ENCODE results near the gene CCR3.
A peak's percentile ranks its signal among the peaks of the same experiment; 100 is the strongest.

The CCR3 gene

DNA sequence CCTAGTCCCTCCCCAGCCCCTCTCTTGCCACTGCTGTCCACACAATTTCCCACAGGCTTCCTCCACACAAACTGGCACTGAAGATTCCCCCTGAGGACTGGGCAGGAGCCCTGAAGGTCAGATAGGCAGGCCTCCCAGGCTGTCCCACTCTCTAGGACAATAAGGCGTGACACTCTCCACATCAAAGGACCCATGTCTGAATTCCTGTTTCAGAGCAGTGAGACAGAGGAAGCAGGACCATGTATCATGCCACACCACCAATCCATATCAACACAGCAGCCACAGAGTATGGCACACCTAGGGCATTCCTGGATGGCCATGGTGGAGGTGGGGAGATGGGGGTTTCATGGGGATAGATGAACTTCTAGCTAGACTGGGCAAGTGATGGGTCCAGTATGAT lies 20.3 kb upstream of the CCR3 start:
- no peak for DNase-seq

DNA sequence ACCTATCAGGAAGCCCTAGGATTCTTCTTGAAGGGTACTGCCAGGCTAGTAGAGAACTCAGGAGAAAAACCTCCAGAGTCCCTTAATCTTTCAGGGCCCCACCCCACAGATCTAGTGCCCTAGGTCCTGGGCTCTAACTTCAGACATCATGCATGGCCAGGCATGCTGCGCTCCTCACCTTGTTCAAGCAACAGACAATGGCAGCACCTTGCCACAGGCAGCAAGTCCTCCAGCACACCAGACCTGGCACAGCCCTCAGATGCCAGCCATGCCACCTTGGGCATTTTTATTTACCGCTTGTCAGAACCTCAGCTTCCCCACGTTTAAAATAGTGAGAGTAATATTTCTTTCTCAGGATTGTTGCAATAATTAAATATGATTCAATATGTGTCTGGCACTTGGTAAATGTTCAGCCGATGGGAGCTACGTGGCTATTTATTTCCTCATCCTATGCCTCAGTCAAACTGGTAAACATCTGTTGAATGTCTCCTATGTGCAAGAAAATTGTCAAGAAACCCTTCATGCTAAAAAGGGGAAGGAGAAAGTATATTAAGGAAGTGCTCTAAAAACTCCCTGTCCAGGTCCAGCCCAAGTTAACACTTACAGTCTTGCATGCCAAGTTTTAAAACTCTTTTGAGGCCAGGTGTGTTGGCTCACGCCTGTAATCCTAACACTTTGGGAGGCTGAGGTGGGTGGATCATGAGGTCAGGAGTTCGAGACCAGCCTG lies 19.7 kb upstream of the CCR3 start:
- no peak for DNase-seq

DNA sequence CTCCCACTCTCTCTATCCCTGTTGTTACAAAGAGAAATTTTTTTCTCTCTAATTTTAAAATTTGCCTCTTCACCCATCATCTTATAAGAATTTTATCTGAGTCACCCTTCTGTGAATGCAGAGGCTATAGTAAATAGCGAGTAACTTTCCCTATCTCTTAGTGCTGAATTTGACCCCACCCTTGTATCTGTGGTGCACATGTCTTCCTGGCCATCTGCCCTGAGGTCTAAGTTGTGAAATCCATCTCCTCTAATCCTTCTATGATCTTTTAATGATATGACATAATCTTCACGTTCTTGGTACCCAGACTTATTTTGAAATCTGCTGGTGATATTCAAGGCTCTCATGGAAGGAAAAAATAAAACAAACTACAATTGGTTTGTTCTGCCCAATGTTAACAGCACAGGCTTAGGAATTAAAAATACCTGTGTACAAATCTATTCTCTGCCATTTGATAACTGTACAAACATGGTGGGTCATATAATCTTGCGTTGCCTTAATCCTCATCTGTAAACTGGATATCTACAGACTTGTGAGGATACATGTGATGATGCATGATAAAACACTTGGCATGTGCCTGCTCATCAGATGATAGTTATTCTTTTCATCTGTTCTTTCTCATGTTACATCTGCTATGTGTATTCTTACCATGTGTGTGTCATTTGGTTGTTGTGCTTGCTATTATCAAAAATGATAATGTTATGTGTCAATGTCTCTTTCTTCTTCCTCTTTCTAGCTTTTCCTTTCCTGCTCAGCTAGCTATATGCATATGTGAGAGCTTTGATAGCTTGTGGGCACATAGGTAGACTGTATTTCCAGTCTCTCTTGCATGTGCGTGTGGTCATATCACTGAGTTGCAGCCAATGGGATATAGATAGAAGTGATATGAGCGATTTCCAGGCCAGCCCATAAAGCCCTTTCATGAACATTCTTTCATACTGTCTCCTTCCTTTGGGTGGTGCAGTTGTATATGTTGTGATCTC lies 13.7 kb upstream of the CCR3 start:
- DNase-seq, result peak; percentile 32

DNA sequence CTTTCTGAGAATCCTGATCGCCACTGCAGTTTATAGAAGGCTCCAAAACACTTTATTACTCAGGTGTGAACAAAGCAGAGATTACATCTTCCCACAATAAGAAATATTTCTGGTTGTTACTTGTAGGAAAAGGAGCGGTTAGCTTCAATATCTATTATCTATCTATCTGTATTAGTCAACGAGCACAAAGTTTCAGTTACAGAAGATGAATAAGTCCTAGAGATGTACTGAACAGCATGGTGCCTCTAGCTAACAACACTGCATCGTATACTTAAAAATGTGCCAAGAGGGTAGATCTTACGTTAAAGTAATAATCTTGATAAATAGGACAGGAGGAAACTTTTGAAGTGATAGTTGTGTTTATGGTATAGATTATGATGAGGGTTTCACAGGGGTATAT lies 10.9 kb upstream of the CCR3 start:
- DNase-seq, result no peak

DNA sequence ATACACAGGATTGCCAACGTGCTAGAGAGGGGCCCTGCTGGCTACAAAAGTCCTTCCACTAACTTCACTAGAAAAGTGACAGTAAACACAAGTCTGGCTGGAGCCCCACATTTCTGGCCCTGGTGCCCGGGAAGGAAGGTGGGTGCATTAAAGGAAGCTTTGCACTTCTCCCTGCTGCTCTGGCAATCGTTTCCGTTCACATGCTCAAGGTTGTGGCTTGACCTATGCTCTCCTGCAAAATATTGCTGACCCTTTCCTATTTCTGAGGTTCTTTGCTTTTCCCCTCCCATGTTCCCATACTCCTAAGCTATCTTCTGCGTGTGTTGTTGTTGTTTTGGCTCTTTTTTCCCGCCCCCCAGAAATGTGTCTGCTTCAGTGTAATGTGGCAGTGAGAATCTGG lies 9.1 kb upstream of the CCR3 start:
- no peak for DNase-seq

DNA sequence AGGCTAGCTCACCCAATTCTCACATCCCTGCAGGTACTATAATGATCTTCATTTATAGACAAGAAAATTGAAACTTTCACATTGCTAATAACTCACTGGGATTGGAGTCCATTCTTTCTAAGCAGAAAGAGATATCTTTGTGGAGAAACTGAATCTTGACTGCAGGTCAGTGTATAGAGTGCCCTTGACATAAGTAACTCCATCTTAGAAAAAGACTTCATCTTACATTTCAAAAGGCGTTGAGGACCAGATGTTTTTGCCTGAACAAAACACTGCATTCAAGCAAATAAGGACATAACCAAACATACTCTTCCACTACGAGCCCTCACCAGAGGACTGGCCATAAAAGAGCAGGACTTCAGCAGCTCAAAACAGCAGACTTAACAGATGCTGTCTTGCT lies 6.8 kb upstream of the CCR3 start:
- no peak for DNase-seq

DNA sequence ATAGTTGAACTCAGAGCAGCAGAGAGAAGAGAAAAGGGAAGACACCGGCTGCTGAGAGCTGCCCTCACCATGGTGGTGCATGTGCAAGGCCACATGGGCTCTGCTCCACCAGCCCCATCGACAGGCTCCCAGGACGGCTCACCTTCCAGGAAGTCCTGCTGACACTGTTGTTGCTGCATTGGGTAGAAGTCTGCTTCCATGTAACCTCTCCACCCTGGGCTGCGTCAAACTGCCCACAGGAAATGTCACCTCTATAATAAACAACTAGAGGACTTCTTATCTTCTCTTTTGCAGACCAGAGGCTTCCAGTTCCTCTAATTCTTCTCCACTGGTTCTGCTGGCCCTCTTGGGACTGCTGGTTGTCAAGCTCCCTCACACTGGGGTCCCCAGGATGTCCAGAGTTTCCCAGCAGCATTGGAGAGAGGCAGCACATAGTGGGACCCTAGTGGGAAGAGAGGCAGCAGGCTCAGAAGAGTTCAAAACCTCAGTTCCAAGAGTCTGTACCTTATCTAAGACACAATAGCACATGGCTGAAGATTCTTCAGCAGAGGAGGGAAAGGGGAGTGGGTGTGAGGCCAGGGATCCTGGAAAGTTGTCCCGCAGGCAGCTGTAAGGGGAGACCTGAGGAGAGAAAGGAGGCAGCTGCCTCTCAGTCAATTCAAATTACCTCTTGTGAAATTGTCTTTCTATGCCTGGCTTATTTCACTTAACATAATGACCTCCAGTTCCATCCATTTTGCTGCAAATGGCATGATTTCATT lies 5.8 kb upstream of the CCR3 start:
- DNase-seq, result no peak

DNA sequence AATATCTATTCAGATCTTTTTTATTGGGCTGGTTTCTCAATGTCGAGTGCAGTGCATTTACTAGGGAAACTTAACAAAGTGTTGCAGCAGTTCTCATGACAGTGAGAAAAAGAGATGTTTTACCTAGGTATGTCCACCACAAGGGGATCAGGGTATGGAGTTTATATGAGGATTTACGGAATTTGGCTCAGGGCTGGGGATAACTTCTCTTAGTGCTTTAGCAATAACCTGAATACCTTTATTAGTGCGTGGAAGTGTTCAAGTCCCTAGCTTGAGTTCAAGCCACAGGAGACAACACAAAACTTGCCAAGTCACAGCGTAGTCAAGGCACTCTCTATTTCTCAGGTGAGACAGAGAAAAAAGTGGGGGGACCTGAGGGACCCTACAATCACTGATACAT lies 3.9 kb upstream of the CCR3 start:
- no peak for DNase-seq

DNA sequence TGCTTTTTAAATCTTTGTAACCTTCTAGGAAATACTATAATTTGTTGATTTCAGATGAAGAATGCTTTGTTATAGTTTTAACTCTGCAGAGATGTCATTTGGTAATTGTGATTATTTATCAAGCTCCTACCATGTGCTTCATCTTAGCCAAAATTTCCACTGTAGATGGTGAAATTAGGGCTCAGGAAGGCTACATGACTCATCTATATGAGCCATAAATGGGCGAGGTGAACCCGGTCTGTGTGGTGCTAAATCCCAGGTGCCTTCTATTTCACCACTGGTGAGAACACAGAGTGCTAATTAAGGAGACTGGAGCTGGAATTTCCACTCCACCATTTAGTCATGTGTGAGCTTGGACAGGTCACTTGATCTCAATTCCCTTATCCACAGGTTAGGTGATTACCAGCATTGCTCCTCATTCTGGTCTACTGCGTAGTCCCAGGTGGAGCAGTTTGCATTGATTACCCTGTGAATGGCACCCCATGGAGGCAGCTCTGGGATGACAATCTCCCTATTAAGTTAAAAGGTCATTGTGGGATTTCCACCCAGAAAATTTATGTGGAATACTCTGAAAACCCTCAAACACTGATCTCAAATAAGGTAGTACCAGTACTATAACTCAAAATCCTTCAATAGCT lies 2.8 kb upstream of the CCR3 start:
- no peak for DNase-seq

DNA sequence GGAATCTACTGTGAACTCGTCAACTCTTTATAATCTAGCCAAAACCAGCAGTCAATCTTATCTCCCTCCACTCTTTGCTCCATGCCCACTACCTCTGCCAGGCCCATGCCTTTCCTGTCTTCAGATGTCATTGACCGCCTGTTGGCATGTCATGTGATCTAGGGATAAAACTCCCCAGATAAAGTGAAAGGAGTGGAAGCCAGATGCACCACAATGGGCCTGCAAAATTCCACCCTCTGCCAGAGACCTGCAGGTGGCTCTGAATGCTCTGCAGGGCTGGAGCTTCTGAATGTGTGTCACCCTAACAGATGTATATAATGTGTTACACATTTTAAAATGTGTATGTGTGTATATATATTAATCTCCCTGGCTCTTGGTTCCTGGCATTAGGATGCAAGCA lies 2.3 kb upstream of the CCR3 start:
- no peak for DNase-seq

DNA sequence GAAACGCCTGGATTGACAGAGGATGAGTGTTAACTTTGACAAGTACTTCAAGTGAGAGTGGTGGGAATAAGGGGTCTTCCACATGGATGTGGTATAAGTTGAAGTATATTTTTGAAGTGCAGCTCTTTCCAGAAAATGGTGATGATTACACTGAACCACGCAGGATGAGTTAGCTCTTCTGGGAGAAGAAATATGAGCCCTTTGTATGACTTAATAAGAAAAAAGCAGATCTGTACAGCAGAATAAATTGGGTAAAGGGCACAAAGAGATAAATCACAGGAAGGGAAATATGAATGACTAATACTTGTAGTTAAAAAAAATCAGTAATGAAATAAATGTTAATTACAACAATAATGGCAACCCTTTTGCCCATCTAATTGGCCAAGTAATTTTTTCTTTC lies 1.3 kb downstream of the CCR3 start:
- DNase-seq, result no peak

DNA sequence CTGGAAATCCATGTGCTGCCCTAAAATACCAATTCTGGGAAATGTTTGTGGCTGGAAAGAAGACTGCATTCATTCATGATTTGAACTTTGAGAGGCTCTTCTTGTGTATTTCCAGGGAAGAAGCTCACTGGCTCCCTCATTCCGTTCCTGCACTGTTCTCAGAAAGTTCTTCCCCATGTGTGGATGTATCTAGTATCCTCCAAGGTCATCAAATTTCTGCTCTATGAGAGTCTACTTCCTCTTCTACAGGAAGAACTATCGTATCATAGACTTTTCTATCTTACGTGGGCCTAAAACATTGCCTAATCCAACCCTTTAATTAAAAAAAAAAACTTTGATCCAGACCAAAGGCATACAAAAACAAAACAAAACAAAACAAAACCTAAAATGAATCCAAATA lies 2.9 kb downstream of the CCR3 start:
- DNase-seq, result no peak

DNA sequence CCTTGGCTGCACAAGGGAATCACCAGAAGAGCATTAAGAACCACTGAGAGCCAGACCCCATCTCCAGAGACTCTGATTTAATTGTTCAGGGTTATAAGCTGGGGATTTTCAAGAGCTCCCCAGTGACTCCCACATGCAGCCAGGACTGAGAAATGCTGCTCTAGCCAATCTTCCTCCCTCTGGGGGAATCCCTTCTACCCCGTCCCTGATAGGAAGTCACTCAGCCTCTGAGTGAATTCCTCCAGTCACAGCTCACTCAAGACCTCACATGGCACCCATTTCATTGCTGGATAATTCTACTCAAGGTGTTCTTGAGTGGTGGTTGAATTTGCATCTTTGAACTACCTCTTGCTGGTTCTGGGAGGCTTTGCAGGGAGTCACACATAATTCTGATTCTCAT lies 10.7 kb downstream of the CCR3 start:
- no peak for DNase-seq

DNA sequence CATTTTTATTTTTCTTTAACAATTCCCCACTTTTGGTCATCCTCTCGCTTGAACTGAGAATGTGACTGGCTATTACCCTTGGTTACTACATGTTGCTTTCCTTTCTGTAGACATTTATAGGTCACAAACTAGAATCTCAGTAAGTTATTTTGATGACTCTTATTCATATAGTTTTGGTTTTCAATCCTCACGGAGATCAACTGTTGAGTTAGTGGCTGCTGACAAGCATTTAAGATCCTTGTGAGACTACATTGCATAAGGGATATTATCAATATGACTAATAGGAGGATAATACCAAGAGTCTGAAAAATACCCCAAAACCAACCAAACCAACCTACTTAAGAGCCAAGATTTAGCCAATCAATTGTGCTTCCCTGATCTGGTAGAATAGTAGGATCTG lies 16.3 kb downstream of the CCR3 start:
- no peak for DNase-seq

DNA sequence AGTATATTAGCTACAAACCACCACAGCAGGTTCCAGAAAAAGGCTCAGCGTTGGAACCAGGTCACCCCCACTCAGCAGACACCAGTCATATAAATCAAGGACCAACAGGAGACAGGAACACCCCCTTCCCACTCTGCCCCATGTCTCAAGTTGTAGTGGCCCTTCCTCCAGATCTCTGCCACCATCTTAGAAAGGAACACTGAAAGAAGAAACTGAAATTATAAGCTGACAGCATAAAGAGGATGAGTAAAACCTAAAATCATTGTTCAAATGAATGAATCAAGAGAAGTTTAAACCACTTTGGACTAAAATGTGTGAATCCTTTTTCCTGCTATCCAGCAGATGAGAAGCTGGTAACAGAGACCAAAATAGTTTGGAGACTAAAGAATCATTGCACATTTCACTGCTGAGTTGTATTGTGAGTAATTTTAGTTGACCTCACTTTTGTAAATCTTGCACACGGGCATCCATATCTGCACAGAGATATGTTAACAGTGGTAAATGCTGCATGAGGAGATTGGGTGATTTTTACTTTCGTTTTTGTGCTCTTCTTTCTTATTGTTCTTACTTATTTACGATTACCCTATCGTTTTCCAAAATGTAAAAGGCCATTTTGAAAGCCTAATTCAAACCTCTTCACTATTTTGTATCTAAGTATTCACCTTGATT lies 19.8 kb downstream of the CCR3 start:
- no peak for DNase-seq

DNA sequence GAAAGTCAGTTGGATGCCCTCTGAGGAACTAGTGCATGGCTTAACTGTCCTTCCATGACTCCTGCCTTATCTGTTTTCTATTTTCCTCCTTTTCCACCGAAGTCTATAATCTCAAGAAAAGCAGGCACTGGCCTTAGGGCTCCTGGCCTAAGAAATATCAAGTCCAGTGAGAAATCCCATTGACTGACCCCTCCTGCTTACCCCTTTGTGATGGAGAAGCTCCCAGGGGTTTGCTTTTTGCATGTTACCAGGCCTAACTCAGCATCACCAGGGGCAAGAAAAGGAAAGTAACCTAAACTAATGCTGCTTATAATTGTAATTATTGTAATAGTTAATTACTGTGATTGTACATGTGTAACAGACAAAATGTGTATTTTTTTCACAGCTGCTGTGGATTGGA lies 21.7 kb downstream of the CCR3 start:
- DNase-seq, result no peak

DNA sequence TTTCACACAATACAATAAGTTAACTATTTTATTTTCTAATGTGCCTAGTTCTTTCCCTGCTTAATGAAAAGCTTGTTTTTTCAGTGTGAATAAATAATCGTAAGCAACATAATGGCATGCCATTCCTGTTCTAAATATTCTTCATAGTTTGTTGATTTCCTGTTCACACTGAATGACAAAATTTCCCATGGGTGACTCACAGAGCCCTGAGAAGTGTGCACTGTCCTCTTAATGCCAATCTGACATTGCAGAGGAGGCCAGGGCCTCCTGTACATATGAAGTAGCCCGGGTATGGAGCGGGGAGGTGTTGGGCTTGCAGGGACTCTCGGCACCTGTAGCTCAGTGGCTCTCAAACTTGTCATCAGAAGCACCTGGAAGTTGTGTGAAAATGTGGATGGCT lies 24.3 kb downstream of the CCR3 start:
- no peak for DNase-seq

DNA sequence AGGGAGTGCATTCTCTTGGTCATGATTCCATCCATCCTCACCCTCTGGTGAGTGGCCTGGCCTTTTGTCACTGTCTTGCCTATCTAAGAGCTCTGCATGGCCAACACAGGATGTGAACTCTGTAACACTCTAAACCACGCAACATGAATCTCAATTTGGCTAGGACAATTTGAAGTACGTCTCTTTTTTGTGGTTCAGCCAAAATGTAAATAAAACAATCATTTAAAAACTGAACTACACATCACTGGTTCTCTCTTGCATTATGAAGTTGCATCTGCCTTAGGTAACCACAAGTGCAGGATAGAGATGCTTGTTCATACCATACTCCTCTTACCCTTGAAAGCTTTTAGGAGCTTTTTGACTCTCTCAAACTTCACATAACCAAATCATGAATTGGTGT lies 27.3 kb downstream of the CCR3 start:
- no peak for DNase-seq

DNA sequence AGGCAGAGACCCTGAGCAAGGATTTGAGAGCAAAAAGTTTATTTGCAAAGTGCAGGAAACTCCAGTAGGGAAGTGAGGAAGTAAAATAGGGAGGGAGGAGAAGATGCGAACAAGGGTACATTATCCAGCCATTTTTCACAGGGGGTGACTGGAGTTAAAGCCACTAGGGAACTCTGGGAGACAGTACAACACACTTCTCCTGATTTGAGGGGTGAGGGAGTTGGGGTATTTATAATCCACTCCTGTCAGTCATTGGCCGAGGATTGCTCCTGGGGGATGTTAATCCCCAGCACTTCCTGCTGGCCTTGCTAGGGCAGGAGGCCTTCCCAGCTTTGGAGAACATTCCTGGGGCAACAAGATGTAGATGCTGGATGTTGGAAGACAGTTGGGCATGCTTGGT lies 28.2 kb downstream of the CCR3 start:
- no peak for DNase-seq

DNA sequence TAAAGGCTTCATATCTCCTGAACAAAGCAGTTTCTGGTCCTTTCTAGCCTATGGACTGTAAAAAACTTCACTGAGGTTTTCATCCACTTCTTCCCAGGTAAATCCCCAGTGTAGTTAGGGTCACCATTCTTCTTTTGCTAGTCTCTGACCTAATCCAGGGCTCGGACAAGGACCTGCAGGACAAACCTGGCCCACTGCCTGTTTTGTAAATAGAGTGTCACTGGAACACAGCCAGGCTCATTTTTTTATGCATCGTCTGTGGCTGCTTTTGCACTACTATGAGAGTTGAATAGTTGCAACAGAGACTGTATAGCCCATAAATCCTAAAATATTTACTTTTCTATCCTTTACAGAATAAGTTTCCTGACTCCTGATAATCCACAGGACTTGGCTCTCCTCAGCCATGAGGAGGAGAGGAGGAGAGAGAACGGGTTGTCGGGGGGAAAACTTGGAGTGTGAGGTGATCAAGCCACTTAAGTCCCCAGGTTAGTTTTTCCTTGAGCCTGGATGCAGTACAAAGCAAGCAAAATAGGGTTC lies 29.0 kb downstream of the CCR3 start:
- no peak for DNase-seq

DNA sequence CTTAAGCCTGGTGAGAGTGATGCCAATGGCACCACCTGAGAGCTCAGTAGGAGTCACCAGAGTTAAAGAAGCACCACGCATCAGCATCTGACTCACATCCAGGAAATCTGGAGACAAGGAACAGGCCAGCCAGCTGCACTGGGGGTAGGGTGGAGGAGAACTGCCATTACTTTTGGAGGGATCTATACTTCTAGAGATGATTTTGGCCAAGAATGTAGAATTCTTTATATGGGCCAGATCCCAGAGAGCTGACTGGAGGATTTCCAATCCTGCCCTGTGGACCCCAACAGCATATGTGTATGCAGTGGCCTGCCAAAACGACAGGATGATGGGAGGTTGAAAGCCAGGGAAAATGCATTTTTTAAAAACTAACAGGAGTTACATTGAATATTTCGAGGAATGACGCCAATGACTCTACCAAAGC lies 29.8 kb downstream of the CCR3 start:
- no peak for DNase-seq

DNA sequence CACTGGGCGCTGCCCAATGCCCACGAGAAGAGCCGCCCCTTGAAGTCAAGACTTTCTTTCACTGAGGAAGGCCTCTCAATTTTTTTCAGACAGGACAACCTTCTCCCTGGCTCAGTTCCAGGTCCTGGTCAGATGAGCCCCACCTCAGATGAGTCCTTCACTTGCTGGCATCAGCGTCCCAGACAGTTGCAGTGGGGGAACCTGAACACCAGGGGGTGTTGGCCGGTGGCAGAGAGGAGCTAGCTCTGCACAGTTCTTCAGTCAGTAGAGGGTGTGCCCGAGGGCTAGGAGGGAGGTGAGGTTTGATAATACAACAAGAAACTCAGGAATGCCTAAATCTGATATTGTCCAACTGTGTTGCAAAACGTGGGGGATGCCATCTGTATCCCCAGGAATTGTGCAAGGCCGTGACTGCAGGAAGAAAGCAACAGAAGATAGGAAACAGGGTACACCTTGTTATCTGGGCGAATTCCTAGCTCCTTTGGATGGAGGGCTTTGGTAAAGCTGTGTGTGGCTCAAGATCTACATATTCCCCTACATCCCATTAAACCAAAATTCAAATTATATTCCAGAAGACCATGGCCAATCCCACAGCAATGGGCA lies 34.3 kb downstream of the CCR3 start:
- peak; percentile 93 for DNase-seq

Measured in activated CD8-positive, alpha-beta memory T cell treated with anti-CD3 and anti-CD28 coated beads for 24 hours (primary cell).